Activated CD4-positive, alpha-beta memory T cell treated with anti-CD3 and anti-CD28 coated beads for 36 hours (primary cell): ENCODE data around the gene HYAL1. TPM values are rescaled to one million over a fixed set of nuclear protein-coding genes. Genes with fewer than 3 reads are reported as not detected.

Experiments used
- CTCF ChIA-PET: fragments of 350-600 bp; sonication (Branson Sonifier 250); formaldehyde crosslinking; loops from one replicate; lab custom pipeline; 2021; ENCODE audit warnings: antibody characterized with exemption, inconsistent platforms; lab: Charles Lee
- POLR2A ChIA-PET: fragments of 350-600 bp; sonication (Branson Sonifier 250); formaldehyde crosslinking; loops from one replicate; lab custom pipeline; 2021; ENCODE audit warnings: antibody characterized with exemption; lab: Charles Lee
- DNase-seq: peaks from one replicate; pipeline ENCODE4 v3.0.0-alpha.2; 2020
- H3K27ac Mint-ChIP-seq: one replicate; pipeline ENCODE4 v1.8.0; 2021; ENCODE audit warnings: mixed read lengths
- H3K27me3 Mint-ChIP-seq: one replicate; pipeline ENCODE4 v1.8.0; 2021; ENCODE audit warnings: mixed read lengths
- H3K36me3 Mint-ChIP-seq: one replicate; pipeline ENCODE4 v1.8.0; 2021; ENCODE audit warnings: mixed read lengths
- H3K4me1 Mint-ChIP-seq: one replicate; pipeline ENCODE4 v1.8.0; 2021; ENCODE audit warnings: low read depth, mixed read lengths
- H3K4me3 Mint-ChIP-seq: one replicate; pipeline ENCODE4 v1.8.0; 2021; ENCODE audit warnings: mild to moderate bottlenecking, mixed read lengths
- H3K9me3 Mint-ChIP-seq: one replicate; pipeline ENCODE4 v1.8.0; 2021; ENCODE audit warnings: mixed read lengths
- intact Hi-C: fragments of 100-400 bp; cut with micrococcal nuclease; formaldehyde crosslinking; loops from one replicate; pipeline ENCODE4 v1.15.1; 2023
- total RNA-seq, 2 experiments: library from RNA; stranded (reverse); gene quantifications; one replicate each; pipeline ENCODE4 v1.2.3, GENCODE V29; 2021

Gene HYAL1
- total RNA-seq, 2 experiments from 2014 or later, result 0.14 TPM; not detected in 1

DNA sequence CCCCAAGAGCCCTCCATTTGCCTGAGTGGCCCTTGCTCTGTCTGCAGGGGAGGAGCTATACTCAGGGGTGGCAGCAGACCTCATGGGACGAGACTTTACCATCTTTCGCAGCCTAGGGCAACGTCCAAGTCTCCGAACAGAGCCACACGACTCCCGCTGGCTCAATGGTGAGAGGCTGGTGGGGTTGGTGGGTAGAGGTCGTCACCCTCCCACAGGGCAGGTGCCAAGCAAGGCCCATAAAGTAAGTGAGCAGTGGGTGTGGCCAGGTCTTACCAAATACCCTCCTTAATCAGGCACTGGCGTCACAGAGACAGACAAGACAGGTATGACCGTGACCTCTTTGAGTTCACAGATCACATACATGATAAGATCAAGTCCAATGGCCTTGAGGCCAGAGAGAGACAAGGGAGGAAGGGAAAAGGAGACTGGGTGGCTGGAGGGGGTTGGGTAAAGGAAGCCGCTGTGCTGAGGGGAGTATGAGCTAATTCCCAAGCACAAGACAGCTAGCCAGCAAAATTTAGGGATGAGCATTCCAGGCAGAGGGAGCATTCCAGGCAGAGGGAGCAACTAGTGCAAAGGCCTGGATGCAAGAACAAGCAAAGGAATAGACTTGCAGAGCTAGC is 31.9 kb downstream of the HYAL1 start:
- Mint-ChIP-seq H3K9me3 (no peaks in the 10 kb centered on the region), H3K36me3 (no peaks in the 10 kb centered on the region), H3K27me3 (peaks cover 27% of the 10 kb centered on the region), H3K4me1 (peaks cover 32% of the 10 kb centered on the region), H3K27ac (no peak overlapping the region), H3K4me3 (no peak overlapping the region)
- ChIA-PET CTCF (interaction anchor here (0.6 to 5.0 kb wide), 9 partner anchors 11 to 78 kb away, joined by 3 to 45 read pairs (median 4); partner anchors contain the start of genes GNAT1 and IFRD2), POLR2A (interaction anchor here (0.9 kb wide), 1 partner anchor 13 kb away, joined by 3 read pairs; no protein-coding TSS in a partner anchor)
- no peak for DNase-seq
- intact Hi-C loops, result loop anchor here (5.0 kb wide), 1 partner anchor 149 kb away; no protein-coding TSS in a partner anchor

GRCh38 chr3:50270422-50271224 is 32.8 kb downstream of the HYAL1 start:
- intact Hi-C loops, result loop anchor here (5.0 kb wide), 1 partner anchor 148 kb away; no protein-coding TSS in a partner anchor
- POLR2A ChIA-PET, result interaction anchor here (0.9 kb wide), 1 partner anchor 13 kb away, joined by 3 read pairs; no protein-coding TSS in a partner anchor

DNA sequence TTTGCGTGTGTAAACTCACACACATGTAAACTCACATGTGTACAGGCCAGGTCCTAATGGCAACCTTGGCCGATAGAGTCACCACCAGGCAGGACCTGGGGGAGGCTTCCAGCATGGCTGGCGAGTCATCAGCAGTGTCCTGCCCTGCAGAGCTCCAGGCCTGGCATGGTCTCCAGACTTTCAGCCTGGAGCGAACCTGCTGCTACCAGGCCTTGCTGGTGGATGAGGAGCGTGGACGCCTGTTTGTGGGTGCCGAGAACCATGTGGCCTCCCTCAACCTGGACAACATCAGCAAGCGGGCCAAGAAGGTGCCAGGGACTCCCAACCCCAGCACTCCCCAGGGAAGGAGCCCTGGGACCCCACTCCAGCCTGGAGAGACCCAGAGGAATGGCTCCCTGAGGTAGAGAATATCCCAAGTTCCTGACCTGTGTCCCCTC is 33.4 kb downstream of the HYAL1 start:
- no peak for DNase-seq
- H3K27me3 Mint-ChIP-seq, result peaks cover 16% of the 10 kb centered on the region
- no peaks in the 10 kb centered on the region for H3K36me3 Mint-ChIP-seq
- ChIA-PET POLR2A (no interaction called here), CTCF (interaction anchor here (1.0 to 4.3 kb wide), 2 partner anchors 24 to 77 kb away, joined by 5 to 45 read pairs; partner anchors contain the start of gene GNAT1)
- no peak overlapping the region for H3K4me3 Mint-ChIP-seq
- no peak overlapping the region for H3K27ac Mint-ChIP-seq
- H3K9me3 Mint-ChIP-seq, result no peaks in the 10 kb centered on the region
- peaks cover 21% of the 10 kb centered on the region for H3K4me1 Mint-ChIP-seq
- intact Hi-C loops, result loop anchor here (5.0 kb wide), 1 partner anchor 148 kb away; no protein-coding TSS in a partner anchor

More at GRCh38 chr3:50270422-50271224, 32.8 kb downstream of the HYAL1 start:
- H3K27ac Mint-ChIP-seq, result no peak overlapping the region
- DNase-seq, result no peak
- CTCF ChIA-PET, result interaction anchor here (0.6 to 5.0 kb wide), 4 partner anchors 10 to 78 kb away, joined by 3 to 45 read pairs (median 25); partner anchors contain the start of gene GNAT1
- no peak overlapping the region for H3K4me3 Mint-ChIP-seq
- H3K27me3 Mint-ChIP-seq, result peaks cover 22% of the 10 kb centered on the region
- H3K36me3 Mint-ChIP-seq, result no peaks in the 10 kb centered on the region
- no peaks in the 10 kb centered on the region for H3K9me3 Mint-ChIP-seq
- peaks cover 27% of the 10 kb centered on the region for H3K4me1 Mint-ChIP-seq

DNA sequence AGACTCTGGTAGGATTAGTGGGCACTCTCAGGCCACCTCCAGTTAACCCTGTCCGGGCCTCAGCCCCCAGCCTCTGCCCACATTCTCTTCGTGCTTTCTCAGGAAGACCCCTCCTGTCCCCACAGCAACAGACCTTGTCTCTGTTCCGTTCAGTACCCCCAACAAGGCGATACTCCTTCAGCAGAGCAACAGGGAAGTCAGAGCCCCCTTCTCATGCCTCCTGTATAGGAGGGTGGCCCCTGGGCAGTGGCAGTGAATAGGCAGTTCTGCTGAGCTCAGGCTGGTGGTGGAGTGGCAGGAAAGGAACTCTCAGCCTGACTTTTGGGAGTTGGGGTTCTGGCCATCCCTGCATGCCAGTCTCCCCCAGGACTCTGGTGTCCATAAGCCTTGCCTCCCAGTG is 33.9 kb downstream of the HYAL1 start:
- no peak overlapping the region for H3K4me3 Mint-ChIP-seq
- H3K27me3 Mint-ChIP-seq, result peaks cover 12% of the 10 kb centered on the region
- no peaks in the 10 kb centered on the region for H3K9me3 Mint-ChIP-seq
- no peak for DNase-seq
- no peak overlapping the region for H3K27ac Mint-ChIP-seq
- no peaks in the 10 kb centered on the region for H3K36me3 Mint-ChIP-seq
- peaks cover 18% of the 10 kb centered on the region for H3K4me1 Mint-ChIP-seq
- intact Hi-C loops, result no loop called here
- POLR2A ChIA-PET, result no interaction called here
- CTCF ChIA-PET, result interaction anchor here (1.0 to 4.3 kb wide), 2 partner anchors 23 to 77 kb away, joined by 5 to 45 read pairs; partner anchors contain the start of gene GNAT1

GRCh38 chr3:50268703-50269451 is 34.5 kb downstream of the HYAL1 start, which contains the start of gene SEMA3B:
SEMA3B (plus strand) TSS chr3:50269147; CDS start chr3:50269241, 94 bp downstream.
- no peaks in the 10 kb centered on the region for H3K36me3 Mint-ChIP-seq
- intact Hi-C loops, result no loop called here

DNA sequence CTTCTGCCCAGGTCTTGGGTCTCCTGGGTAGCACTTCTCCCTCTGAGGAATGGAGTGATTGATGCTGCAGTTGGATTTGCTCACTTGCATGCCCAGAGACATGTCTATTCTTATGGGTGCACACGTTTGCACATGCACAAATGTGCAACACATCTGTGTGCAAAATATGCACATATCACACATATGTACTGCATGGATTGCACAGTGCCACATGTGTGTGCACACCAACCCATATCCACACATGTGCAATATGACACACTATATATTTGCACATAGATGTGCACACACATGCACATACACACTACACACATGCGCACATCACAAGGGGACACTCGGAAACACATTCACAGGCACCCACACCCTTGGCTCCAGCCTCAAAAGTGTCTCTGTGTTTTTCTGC is 35.1 kb downstream of the HYAL1 start:
- H3K9me3 Mint-ChIP-seq, result no peaks in the 10 kb centered on the region
- H3K36me3 Mint-ChIP-seq, result no peaks in the 10 kb centered on the region
- H3K27ac Mint-ChIP-seq, result no peak overlapping the region
- DNase-seq, result no peak
- intact Hi-C loops, result no loop called here
- ChIA-PET CTCF (interaction anchor here (1.7 kb wide), 1 partner anchor 21 kb away, joined by 8 read pairs; no protein-coding TSS in a partner anchor), POLR2A (no interaction called here)
- peaks cover 10% of the 10 kb centered on the region for H3K4me1 Mint-ChIP-seq
- H3K27me3 Mint-ChIP-seq, result peaks cover 5% of the 10 kb centered on the region
- H3K4me3 Mint-ChIP-seq, result no peak overlapping the region

More at GRCh38 chr3:50268703-50269451, 34.5 kb downstream of the HYAL1 start, which contains the start of gene SEMA3B:
- peaks cover 6% of the 10 kb centered on the region for H3K27me3 Mint-ChIP-seq
- peaks cover 12% of the 10 kb centered on the region for H3K4me1 Mint-ChIP-seq
- no peak for DNase-seq
- H3K4me3 Mint-ChIP-seq, result no peak within 1 kb of the TSS
- ChIA-PET CTCF (interaction anchor here (1.0 to 4.3 kb wide), 3 partner anchors 22 to 76 kb away, joined by 5 to 45 read pairs (median 8); partner anchors contain the start of gene GNAT1), POLR2A (no interaction called here)
- no peaks in the 10 kb centered on the region for H3K9me3 Mint-ChIP-seq
- H3K27ac Mint-ChIP-seq, result no peak within 1 kb of the TSS

GRCh38 chr3:50267280-50267913 is 36.0 kb downstream of the HYAL1 start:
- Mint-ChIP-seq H3K4me1 (peaks cover 4% of the 10 kb centered on the region), H3K27ac (no peak overlapping the region), H3K4me3 (no peak overlapping the region), H3K36me3 (no peaks in the 10 kb centered on the region), H3K9me3 (no peaks in the 10 kb centered on the region), H3K27me3 (no peaks in the 10 kb centered on the region)
- intact Hi-C loops, result no loop called here
- ChIA-PET CTCF (interaction anchor here (0.6 to 1.7 kb wide), 5 partner anchors 21 to 135 kb away, joined by 3 to 8 read pairs (median 3); no protein-coding TSS in a partner anchor), POLR2A (interaction anchor here (1.5 kb wide), 1 partner anchor 21 kb away, joined by 6 read pairs; no protein-coding TSS in a partner anchor)
- DNase-seq, result no peak

GRCh38 chr3:50266836-50267235 is 36.5 kb downstream of the HYAL1 start:
- no peaks in the 10 kb centered on the region for H3K27me3 Mint-ChIP-seq
- DNase-seq, result no peak
- CTCF ChIA-PET, result interaction anchor here (0.6 to 1.7 kb wide), 5 partner anchors 20 to 135 kb away, joined by 3 to 8 read pairs (median 3); no protein-coding TSS in a partner anchor
- peaks cover 3% of the 10 kb centered on the region for H3K4me1 Mint-ChIP-seq
- POLR2A ChIA-PET, result interaction anchor here (1.5 kb wide), 1 partner anchor 21 kb away, joined by 6 read pairs; no protein-coding TSS in a partner anchor
- no peak overlapping the region for H3K4me3 Mint-ChIP-seq
- H3K27ac Mint-ChIP-seq, result no peak overlapping the region
- no peaks in the 10 kb centered on the region for H3K9me3 Mint-ChIP-seq
- H3K36me3 Mint-ChIP-seq, result no peaks in the 10 kb centered on the region
- intact Hi-C loops, result no loop called here

DNA sequence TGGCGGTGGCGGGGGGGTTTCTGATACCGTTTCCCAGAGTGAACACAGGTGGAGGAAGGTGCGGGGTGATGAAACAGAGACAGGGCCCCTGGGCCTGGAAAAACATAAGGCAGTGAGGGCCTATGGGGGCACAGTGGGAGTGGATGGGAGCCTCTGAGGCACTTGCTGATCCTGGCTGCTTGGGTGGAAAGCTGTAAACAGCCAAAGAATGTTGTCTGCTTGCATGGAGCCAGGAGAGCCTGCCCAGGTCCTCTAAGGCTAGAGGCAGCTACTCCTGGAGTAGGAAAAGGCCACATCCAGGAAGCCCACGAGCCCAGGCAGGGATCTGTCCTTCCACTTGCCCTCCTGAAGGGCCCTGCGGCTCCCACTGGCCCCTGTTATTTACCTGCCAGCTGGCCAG is 37.4 kb downstream of the HYAL1 start:
- Mint-ChIP-seq H3K4me3 (no peak overlapping the region), H3K27me3 (no peaks in the 10 kb centered on the region), H3K4me1 (no peaks in the 10 kb centered on the region), H3K9me3 (no peaks in the 10 kb centered on the region), H3K36me3 (no peaks in the 10 kb centered on the region), H3K27ac (no peak overlapping the region)
- ChIA-PET CTCF (interaction anchor here (1.4 kb wide), 2 partner anchors 40 to 71 kb away, joined by 3 read pairs; no protein-coding TSS in a partner anchor), POLR2A (interaction anchor here (1.5 kb wide), 1 partner anchor 20 kb away, joined by 6 read pairs; no protein-coding TSS in a partner anchor)
- intact Hi-C loops, result no loop called here
- DNase-seq, result no peak

DNA sequence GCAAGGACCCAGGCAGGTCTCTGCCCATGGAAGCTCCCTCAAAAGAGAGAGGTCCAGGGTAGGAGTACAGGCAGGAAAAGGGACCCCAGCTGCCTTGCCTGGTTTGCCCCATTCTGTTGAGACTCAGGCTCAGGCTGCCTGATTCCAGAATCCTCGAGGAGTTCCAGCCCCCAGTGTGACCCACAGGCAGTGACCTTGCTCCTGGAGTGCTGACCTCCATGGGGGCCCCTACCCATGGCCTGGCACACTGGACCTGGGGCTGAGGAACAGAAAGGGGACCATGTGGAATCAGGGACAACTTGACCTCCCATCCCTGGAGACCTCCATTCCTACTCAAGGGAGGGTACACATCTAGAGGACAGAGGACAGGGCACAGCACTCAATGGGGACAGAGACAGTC is 37.8 kb downstream of the HYAL1 start:
- intact Hi-C loops, result no loop called here
- no peak for DNase-seq
- Mint-ChIP-seq H3K27me3 (no peaks in the 10 kb centered on the region), H3K4me3 (no peak overlapping the region), H3K36me3 (no peaks in the 10 kb centered on the region), H3K9me3 (no peaks in the 10 kb centered on the region), H3K4me1 (no peaks in the 10 kb centered on the region), H3K27ac (no peak overlapping the region)
- POLR2A ChIA-PET, result interaction anchor here (1.3 to 1.5 kb wide), 2 partner anchors 17 to 19 kb away, joined by 4 to 6 read pairs; no protein-coding TSS in a partner anchor
- CTCF ChIA-PET, result interaction anchor here (1.4 kb wide), 2 partner anchors 39 to 71 kb away, joined by 3 read pairs; no protein-coding TSS in a partner anchor
